ENCODE results near the gene ZNF750. TPM values are rescaled to one million over a fixed set of nuclear protein-coding genes. Genes with fewer than 3 reads are reported as not detected.

Gene ZNF750
- total and polyA plus RNA-seq, 4 donors = 0.02 to 0.08 TPM; not detected in 2

DNA sequence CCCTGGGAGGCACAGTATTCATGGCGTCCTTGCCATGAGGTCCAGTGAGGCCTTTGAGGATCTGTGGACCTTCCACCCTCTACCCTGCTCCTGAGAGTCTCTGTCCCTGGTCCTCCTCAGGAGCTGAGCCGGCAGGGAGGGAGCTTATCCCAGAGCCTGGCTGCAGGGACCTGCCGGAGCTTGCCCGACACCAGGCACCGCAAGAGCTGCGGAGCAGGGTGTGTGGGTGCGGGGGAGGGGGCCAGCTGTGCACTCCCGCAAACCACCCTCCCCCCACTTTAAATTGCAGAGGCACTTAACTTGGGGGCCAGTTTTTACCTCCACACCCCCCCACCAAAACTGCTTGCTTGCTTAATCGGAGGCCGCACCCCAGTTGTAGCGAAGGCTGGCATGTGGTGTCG lies 609 bp upstream of the ZNF750 start:
- DNase-seq (ENCODE audit: low spot score) = no peak
- Histone ChIP-seq H3K27ac (ENCODE audit: low read depth in 1 of 2, low read length in 2 of 2) (no peak overlapping the region), H3K9ac (ENCODE audit: low read depth in 1 of 2, low read length in 2 of 2) (no peak overlapping the region)

DNA sequence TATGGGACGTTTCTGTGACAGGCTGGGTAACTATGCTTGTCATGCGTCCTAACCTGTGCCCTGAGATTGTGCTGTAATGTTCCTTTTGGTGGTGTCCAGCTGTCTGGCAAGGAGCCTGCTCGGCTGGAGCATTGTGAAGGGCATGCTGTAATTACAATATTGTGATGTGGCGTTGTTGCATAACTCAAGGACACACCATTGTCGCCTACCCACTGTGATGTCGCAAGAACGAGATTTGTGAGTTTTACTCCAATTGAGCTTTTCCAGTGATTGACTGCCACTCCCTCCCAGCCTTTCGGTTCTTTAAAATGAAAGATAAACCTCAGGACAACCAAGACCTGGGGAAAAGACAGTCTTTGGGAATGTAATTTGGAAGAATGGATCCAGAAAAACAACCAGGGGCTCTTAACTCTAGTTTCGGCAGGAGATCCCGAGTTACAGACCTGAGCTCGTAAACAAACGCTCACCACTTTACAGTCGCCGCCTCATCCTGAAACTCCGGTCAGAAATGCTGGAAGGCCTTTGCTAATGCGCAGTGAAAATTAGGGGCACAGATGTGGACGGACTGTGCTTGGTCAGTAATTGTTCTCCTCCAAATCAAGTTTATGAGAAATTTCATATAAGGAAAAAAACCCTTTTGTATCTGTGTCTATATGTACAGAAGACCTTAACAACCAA lies 1.3 kb downstream of the ZNF750 start:
- WGBS = 51% methylated on average over 17 of the region's 17 CpGs
- peak overlapping the region; percentile 43 to 51 for H3K27ac ChIP-seq (ENCODE audit: low read depth in 1 of 2, low read length in 2 of 2)
- no peaks in the 10 kb centered on the region for H3K9me3 ChIP-seq (ENCODE audit: control insufficient read depth in 4 of 4, low read length in 3 of 4)
- H3K9ac ChIP-seq (ENCODE audit: low read depth in 1 of 2, low read length in 2 of 2) = no peak overlapping the region
- H3K36me3 ChIP-seq (ENCODE audit: control insufficient read depth in 4 of 4, insufficient read depth in 3 of 4, low read depth in 1 of 4, low read length in 3 of 4) = no peaks in the 10 kb centered on the region
- peaks cover 7 to 25% (median 16%) of the 10 kb centered on the region in 4 donors for H3K4me1 ChIP-seq (ENCODE audit: control insufficient read depth in 4 of 4, insufficient read depth in 4 of 4, low read length in 3 of 4)
- TF ChIP-seq GABPA (IDR thresholded peaks at IDR 0.05 in 1 of 2, conservative IDR thresholded peaks at IDR 0.05 in 1 of 2) = peak in 1 of 2 donors; percentile 58
- peak; percentile 42 to 93 for TF ChIP-seq RXRA (IDR thresholded peaks at IDR 0.05)
- TF ChIP-seq JUND (IDR thresholded peaks at IDR 0.05) = peak; percentile 45 to 52
- TF ChIP-seq, protein P1, sequence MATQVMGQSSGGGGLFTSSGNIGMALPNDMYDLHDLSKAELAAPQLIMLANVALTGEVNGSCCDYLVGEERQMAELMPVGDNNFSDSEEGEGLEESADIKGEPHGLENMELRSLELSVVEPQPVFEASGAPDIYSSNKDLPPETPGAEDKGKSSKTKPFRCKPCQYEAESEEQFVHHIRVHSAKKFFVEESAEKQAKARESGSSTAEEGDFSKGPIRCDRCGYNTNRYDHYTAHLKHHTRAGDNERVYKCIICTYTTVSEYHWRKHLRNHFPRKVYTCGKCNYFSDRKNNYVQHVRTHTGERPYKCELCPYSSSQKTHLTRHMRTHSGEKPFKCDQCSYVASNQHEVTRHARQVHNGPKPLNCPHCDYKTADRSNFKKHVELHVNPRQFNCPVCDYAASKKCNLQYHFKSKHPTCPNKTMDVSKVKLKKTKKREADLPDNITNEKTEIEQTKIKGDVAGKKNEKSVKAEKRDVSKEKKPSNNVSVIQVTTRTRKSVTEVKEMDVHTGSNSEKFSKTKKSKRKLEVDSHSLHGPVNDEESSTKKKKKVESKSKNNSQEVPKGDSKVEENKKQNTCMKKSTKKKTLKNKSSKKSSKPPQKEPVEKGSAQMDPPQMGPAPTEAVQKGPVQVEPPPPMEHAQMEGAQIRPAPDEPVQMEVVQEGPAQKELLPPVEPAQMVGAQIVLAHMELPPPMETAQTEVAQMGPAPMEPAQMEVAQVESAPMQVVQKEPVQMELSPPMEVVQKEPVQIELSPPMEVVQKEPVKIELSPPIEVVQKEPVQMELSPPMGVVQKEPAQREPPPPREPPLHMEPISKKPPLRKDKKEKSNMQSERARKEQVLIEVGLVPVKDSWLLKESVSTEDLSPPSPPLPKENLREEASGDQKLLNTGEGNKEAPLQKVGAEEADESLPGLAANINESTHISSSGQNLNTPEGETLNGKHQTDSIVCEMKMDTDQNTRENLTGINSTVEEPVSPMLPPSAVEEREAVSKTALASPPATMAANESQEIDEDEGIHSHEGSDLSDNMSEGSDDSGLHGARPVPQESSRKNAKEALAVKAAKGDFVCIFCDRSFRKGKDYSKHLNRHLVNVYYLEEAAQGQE (IDR thresholded peaks at IDR 0.05) = peak; percentile 47
- TF ChIP-seq YY1 (IDR thresholded peaks at IDR 0.05) = peak; percentile 77
- TF ChIP-seq HNF4A (conservative IDR thresholded peaks at IDR 0.05) = peak; percentile 50 to 85
- TF ChIP-seq FOXA2 (IDR thresholded peaks at IDR 0.05) = peak; percentile 24
- peak in 1 of 2 donors; percentile 60 for TF ChIP-seq EGR1 (IDR thresholded peaks at IDR 0.05; ENCODE audit: low read depth in 2 of 2)
- TF ChIP-seq, protein P2, sequence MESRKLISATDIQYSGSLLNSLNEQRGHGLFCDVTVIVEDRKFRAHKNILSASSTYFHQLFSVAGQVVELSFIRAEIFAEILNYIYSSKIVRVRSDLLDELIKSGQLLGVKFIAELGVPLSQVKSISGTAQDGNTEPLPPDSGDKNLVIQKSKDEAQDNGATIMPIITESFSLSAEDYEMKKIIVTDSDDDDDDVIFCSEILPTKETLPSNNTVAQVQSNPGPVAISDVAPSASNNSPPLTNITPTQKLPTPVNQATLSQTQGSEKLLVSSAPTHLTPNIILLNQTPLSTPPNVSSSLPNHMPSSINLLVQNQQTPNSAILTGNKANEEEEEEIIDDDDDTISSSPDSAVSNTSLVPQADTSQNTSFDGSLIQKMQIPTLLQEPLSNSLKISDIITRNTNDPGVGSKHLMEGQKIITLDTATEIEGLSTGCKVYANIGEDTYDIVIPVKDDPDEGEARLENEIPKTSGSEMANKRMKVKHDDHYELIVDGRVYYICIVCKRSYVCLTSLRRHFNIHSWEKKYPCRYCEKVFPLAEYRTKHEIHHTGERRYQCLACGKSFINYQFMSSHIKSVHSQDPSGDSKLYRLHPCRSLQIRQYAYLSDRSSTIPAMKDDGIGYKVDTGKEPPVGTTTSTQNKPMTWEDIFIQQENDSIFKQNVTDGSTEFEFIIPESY (IDR thresholded peaks at IDR 0.05) = peak; percentile 97
- no peak for TF ChIP-seq TAF1 (conservative IDR thresholded peaks at IDR 0.05)
- peak; percentile 27 to 52 for TF ChIP-seq RAD21 (IDR thresholded peaks at IDR 0.05)
- peak; percentile 27 for TF ChIP-seq FOXA1 (IDR thresholded peaks at IDR 0.05)
- TF ChIP-seq NR2F2 (IDR thresholded peaks at IDR 0.05) = no peak
- TF ChIP-seq, protein P3, sequence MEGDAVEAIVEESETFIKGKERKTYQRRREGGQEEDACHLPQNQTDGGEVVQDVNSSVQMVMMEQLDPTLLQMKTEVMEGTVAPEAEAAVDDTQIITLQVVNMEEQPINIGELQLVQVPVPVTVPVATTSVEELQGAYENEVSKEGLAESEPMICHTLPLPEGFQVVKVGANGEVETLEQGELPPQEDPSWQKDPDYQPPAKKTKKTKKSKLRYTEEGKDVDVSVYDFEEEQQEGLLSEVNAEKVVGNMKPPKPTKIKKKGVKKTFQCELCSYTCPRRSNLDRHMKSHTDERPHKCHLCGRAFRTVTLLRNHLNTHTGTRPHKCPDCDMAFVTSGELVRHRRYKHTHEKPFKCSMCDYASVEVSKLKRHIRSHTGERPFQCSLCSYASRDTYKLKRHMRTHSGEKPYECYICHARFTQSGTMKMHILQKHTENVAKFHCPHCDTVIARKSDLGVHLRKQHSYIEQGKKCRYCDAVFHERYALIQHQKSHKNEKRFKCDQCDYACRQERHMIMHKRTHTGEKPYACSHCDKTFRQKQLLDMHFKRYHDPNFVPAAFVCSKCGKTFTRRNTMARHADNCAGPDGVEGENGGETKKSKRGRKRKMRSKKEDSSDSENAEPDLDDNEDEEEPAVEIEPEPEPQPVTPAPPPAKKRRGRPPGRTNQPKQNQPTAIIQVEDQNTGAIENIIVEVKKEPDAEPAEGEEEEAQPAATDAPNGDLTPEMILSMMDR (IDR thresholded peaks at IDR 0.05; ENCODE audit: low read depth, low read length, missing input control) = no peak
- TF ChIP-seq, protein P4, sequence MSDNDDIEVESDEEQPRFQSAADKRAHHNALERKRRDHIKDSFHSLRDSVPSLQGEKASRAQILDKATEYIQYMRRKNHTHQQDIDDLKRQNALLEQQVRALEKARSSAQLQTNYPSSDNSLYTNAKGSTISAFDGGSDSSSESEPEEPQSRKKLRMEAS (IDR thresholded peaks at IDR 0.05) = peak; percentile 85
- TF ChIP-seq HNF4G (IDR thresholded peaks at IDR 0.05) = no peak
- TF ChIP-seq SP1 (IDR thresholded peaks at IDR 0.05) = peak; percentile 65
- TF ChIP-seq, protein P5, sequence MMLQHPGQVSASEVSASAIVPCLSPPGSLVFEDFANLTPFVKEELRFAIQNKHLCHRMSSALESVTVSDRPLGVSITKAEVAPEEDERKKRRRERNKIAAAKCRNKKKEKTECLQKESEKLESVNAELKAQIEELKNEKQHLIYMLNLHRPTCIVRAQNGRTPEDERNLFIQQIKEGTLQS (IDR thresholded peaks at IDR 0.05) = peak; percentile 63
- H3K27me3 ChIP-seq (ENCODE audit: control insufficient read depth in 4 of 4, insufficient read depth in 4 of 4, low read length in 3 of 4) = no peaks in the 10 kb centered on the region
- DNase-seq (ENCODE audit: low spot score) = no peak
- H3K4me3 ChIP-seq (ENCODE audit: low read depth in 1 of 3, low read length in 3 of 3) = peak overlapping the region in 1 of 3 donors; percentile 8

More for the DNA sequence above, 609 bp upstream of the ZNF750 start:
- Histone ChIP-seq H3K36me3 (ENCODE audit: control insufficient read depth in 4 of 4, insufficient read depth in 3 of 4, low read depth in 1 of 4, low read length in 3 of 4) (no peaks in the 10 kb centered on the region), H3K9me3 (ENCODE audit: control insufficient read depth in 4 of 4, low read length in 3 of 4) (no peaks in the 10 kb centered on the region), H3K27me3 (ENCODE audit: control insufficient read depth in 4 of 4, insufficient read depth in 4 of 4, low read length in 3 of 4) (no peaks in the 10 kb centered on the region), H3K4me1 (ENCODE audit: control insufficient read depth in 4 of 4, insufficient read depth in 4 of 4, low read length in 3 of 4) (peaks cover 7 to 25% (median 16%) of the 10 kb centered on the region in 4 donors), H3K4me3 (ENCODE audit: low read depth in 1 of 3, low read length in 3 of 3) (no peak overlapping the region)
- TF ChIP-seq FOXA2 (IDR thresholded peaks at IDR 0.05) = no peak
- no peak for TF ChIP-seq JUND (IDR thresholded peaks at IDR 0.05)
- TF ChIP-seq HNF4A (conservative IDR thresholded peaks at IDR 0.05) = no peak
- TF ChIP-seq, protein P5 (IDR thresholded peaks at IDR 0.05) = no peak
- TF ChIP-seq, protein P4 (IDR thresholded peaks at IDR 0.05) = no peak
- TF ChIP-seq YY1 (IDR thresholded peaks at IDR 0.05) = no peak
- no peak for TF ChIP-seq RAD21 (IDR thresholded peaks at IDR 0.05)
- no peak for TF ChIP-seq EGR1 (IDR thresholded peaks at IDR 0.05; ENCODE audit: low read depth in 2 of 2)
- WGBS = 96% methylated on average over 12 of the region's 12 CpGs
